ENCODE measurements around the gene RTF2.

DNA sequence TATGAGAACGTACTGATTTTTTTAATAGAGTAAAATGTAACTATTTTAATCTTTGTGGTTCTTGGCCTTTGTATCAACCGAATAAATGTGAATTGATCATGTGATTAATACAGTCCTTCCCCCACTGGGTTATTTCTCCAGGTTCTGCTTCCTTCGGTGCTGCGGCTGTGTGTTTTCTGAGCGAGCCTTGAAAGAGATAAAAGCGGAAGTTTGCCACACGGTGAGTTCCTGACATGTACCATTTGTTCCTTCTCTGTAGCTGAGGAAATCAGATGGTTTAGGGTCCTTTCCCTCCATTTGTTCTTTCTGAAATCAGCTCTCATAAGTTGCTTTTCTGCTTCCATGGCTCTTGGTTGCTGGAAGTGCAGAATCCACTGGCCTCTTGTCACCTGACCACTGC is 15.5 kb downstream of the RTF2 start:
- TF ChIP-seq EZH2phosphoT487 (IDR thresholded peaks at IDR 0.05; ENCODE audit: low read length) (no peak), CTCF (IDR thresholded peaks at IDR 0.05; ENCODE audit: low read length) (no peak)

Data from MM.1S (cell line).